ENCODE data around the gene MADCAM1. TPM values are rescaled to one million over a fixed set of nuclear protein-coding genes. Genes with fewer than 3 reads are reported as not detected.

Gene MADCAM1
- total RNA-seq, 1 donor from 2014 or later = 0.29 TPM

DNA sequence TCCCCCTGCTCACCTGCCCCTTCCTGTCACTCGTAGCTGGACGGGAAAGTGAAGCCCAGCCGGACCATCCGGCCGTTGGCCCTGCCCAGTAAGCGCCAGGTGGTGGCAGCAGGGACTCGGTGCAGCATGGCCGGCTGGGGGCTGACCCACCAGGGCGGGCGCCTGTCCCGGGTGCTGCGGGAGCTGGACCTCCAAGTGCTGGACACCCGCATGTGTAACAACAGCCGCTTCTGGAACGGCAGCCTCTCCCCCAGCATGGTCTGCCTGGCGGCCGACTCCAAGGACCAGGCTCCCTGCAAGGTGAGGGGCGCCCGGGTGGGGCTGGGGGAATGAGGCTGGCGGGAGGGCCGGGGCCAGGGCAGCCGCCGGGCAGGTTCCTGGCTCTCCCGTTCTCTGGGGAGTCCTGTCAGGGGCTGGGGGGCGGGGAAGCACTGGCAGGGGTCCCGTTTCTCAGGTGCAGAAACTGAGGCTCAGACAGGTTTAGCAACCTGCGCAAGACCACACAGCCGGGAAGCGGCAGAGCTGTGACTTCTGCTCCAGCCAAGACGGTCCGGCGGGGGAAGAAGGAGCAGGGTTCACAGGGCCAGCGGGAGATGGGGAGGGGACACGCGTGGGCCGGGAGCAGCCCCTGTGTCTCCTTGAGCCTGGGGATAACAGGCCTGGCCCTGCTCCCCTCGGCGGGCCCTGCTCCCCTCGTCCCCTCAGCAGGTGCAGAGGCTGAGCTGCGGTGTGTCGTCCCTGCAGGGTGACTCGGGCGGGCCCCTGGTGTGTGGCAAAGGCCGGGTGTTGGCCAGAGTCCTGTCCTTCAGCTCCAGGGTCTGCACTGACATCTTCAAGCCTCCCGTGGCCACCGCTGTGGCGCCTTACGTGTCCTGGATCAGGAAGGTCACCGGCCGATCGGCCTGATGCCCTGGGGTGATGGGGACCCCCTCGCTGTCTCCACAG is 52.9 kb downstream of the MADCAM1 start:
- no peak for DNase-seq (ENCODE audit: low read depth)

GRCh38 chr19:554817-555216 is 58.5 kb downstream of the MADCAM1 start:
- no peak for DNase-seq (ENCODE audit: low read depth)

Other genes with a start within 250 kb of the MADCAM1 start
- gene PLPP2, start 205.1 kb upstream of the MADCAM1 start, total RNA-seq = 0.05 TPM in 1 of 2 replicates, not detected in the other
- gene MIER2, start 151.7 kb upstream of the MADCAM1 start, total RNA-seq = 16.0 and 28.1 TPM in 2 replicates
- gene C2CD4C, start 87.3 kb upstream of the MADCAM1 start, total RNA-seq = 0.11 and 0.16 TPM in 2 replicates
- gene SHC2, start 35.5 kb upstream of the MADCAM1 start, total RNA-seq = 4.4 and 7.9 TPM in 2 replicates
- gene TPGS1, start 11.0 kb downstream of the MADCAM1 start, total RNA-seq = 64.5 and 75.2 TPM in 2 replicates
- gene CDC34, start 35.3 kb downstream of the MADCAM1 start, total RNA-seq = 103 and 139 TPM in 2 replicates
- not detected in 2 replicates for gene GZMM, start 47.6 kb downstream of the MADCAM1 start, total RNA-seq
- 519 and 528 TPM in 2 replicates for gene BSG, start 76.1 kb downstream of the MADCAM1 start, total RNA-seq
- gene HCN2, start 93.4 kb downstream of the MADCAM1 start, total RNA-seq = 2.9 and 3.5 TPM in 2 replicates
- 47.7 and 54.3 TPM in 2 replicates for gene POLRMT, start 137.1 kb downstream of the MADCAM1 start, total RNA-seq
- gene FGF22, start 143.4 kb downstream of the MADCAM1 start, total RNA-seq = 0.16 and 0.21 TPM in 2 replicates
- 86.4 and 94.6 TPM in 2 replicates for gene RNF126, start 166.7 kb downstream of the MADCAM1 start, total RNA-seq
- gene FSTL3, start 179.9 kb downstream of the MADCAM1 start, total RNA-seq = 157 and 175 TPM in 2 replicates
- not detected in 2 replicates for gene PRSS57, start 199.0 kb downstream of the MADCAM1 start, total RNA-seq
- gene PALM, start 212.4 kb downstream of the MADCAM1 start, total RNA-seq = 4.8 and 7.8 TPM in 2 replicates

Data from myocyte (in vitro differentiated cells).